B cell (primary cell): ENCODE data around the gene STAMBPL1.

Source experiments
- EZH2 ChIP-seq: IDR thresholded peaks from 2 replicates; pipeline ENCODE4 v1.6.1; 2012; ENCODE audit warnings: borderline replicate concordance, low read depth, mild to moderate bottlenecking, moderate library complexity, low read length; ENCODE audit not compliant: insufficient read depth, poor library complexity, severe bottlenecking
- TF ChIP-seq, protein P1 (sequence below): fragments of 200-600 bp; IDR thresholded peaks from one replicate; pipeline ENCODE4 v1.8.0; 2022; ENCODE audit warnings: antibody characterized with exemption, mild to moderate bottlenecking

DNA sequence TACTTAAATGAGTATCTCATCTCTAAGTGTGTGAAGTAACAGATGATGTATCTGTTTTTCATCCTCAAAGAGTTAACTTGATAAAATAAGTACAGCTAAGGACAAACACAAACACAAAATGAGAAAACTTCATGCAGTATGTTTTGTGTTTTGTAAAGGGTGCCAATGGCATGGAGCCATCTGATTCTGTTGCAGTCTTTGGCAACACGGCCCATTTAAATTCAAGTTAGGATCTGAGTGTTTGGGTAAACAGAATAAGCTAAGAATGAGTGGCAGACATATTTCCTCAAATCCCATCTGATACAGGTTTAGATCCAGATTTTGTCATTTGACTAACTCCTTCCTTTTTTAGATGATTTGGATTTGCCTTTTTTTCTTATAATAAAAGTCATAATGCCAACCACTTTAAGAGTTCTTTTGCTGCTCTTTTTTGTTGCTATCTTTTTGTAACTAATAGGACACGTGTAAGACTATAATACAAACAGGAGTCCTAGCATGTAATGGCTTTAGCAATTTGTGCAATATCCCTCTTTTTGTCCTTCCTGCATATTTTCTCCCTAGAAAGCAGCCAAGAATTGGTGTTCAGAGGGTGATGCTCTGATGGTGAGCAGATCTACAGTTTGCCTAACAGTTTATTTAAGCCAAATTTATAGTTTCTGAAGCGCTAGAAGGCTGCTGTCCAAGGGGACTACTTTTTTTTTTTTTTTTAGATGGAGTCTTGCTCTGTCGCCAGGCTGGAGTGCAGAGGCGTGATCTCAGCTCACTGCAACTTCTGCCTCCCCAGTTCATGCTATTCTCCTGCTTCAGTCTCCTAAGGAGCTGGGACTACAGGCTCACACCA, 91.4 kb downstream of the STAMBPL1 start:
- TF ChIP-seq, protein P1, sequence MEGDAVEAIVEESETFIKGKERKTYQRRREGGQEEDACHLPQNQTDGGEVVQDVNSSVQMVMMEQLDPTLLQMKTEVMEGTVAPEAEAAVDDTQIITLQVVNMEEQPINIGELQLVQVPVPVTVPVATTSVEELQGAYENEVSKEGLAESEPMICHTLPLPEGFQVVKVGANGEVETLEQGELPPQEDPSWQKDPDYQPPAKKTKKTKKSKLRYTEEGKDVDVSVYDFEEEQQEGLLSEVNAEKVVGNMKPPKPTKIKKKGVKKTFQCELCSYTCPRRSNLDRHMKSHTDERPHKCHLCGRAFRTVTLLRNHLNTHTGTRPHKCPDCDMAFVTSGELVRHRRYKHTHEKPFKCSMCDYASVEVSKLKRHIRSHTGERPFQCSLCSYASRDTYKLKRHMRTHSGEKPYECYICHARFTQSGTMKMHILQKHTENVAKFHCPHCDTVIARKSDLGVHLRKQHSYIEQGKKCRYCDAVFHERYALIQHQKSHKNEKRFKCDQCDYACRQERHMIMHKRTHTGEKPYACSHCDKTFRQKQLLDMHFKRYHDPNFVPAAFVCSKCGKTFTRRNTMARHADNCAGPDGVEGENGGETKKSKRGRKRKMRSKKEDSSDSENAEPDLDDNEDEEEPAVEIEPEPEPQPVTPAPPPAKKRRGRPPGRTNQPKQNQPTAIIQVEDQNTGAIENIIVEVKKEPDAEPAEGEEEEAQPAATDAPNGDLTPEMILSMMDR, result no peak
- TF ChIP-seq EZH2, result no peak
